NB4 (cell line): Measurements from ENCODE around the gene KIAA1671.

Source experiments
- CTCF ChIP-seq: IDR thresholded peaks from one replicate; pipeline ENCODE4 v1.5.1; 2012; ENCODE audit warnings: low read depth, low read length
- TF ChIP-seq, protein P1 (sequence below): IDR thresholded peaks from 2 replicates; pipeline ENCODE4 v1.6.1; 2011; ENCODE audit warnings: low read depth, low read length

- no peak for TF ChIP-seq CTCF
- TF ChIP-seq, protein P1, sequence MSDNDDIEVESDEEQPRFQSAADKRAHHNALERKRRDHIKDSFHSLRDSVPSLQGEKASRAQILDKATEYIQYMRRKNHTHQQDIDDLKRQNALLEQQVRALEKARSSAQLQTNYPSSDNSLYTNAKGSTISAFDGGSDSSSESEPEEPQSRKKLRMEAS = no peak
Measured at GRCh38 chr22:25130462-25130861, 177.9 kb downstream of the KIAA1671 start.
